Liver (tissue), 9 donors: ENCODE measurements around the gene RPS23. TPM values are rescaled to one million over a fixed set of nuclear protein-coding genes. Genes with fewer than 3 reads are reported as not detected.

Experiments
- DNase-seq: peaks from one replicate; pipeline ENCODE4 v3.0.0-alpha.2; 2017; ENCODE audit warnings: low spot score
- H3K27ac ChIP-seq, 2 donors: one replicate each; pipeline ENCODE4 v1.7.0; 2013; ENCODE audit warnings: inconsistent platforms in 2 of 2, low read length in 2 of 2, control low read depth in 1 of 2, low read depth in 1 of 2, mild to moderate bottlenecking in 1 of 2
- H3K27me3 ChIP-seq, 4 donors: one replicate each; pipeline versions ENCODE4 v1.6.1 to v1.7.0; 2013; ENCODE audit warnings: low read length in 3 of 4, inconsistent platforms in 1 of 4, mild to moderate bottlenecking in 1 of 4, moderate library complexity in 1 of 4; ENCODE audit not compliant: control insufficient read depth in 4 of 4, insufficient read depth in 4 of 4
- H3K36me3 ChIP-seq, 4 donors: one replicate each; pipeline versions ENCODE4 v1.6.1 to v1.7.0; 2013; ENCODE audit warnings: low read length in 3 of 4, mild to moderate bottlenecking in 3 of 4, low read depth in 1 of 4, moderate library complexity in 1 of 4; ENCODE audit not compliant: control insufficient read depth in 4 of 4, insufficient read depth in 3 of 4
- H3K4me1 ChIP-seq, 4 donors: one replicate each; pipeline versions ENCODE4 v1.6.1 to v1.7.0; 2013; ENCODE audit warnings: low read length in 3 of 4, mild to moderate bottlenecking in 3 of 4, moderate library complexity in 1 of 4; ENCODE audit not compliant: control insufficient read depth in 4 of 4, insufficient read depth in 4 of 4
- H3K4me3 ChIP-seq, 3 donors: one replicate each; pipeline versions ENCODE4 v1.6.1 to v1.7.0; 2013; ENCODE audit warnings: low read length in 3 of 3, control low read depth in 1 of 3, low read depth in 1 of 3, mild to moderate bottlenecking in 1 of 3
- H3K9ac ChIP-seq, 2 donors: one replicate each; pipeline ENCODE4 v1.7.0; 2013; ENCODE audit warnings: low read length in 2 of 2, mild to moderate bottlenecking in 2 of 2, moderate library complexity in 2 of 2, control low read depth in 1 of 2, low read depth in 1 of 2
- H3K9me3 ChIP-seq, 4 donors: one replicate each; pipeline versions ENCODE4 v1.6.1 to v1.7.0; 2013; ENCODE audit warnings: low read length in 3 of 4; ENCODE audit not compliant: control insufficient read depth in 4 of 4
- ATF3 ChIP-seq: IDR thresholded peaks from 2 replicates; pipeline ENCODE4 v1.6.1; 2016; ENCODE audit warnings: antibody characterized with exemption
- FOXA2 ChIP-seq: IDR thresholded peaks from 2 replicates; pipeline ENCODE4 v1.6.1; 2016; ENCODE audit warnings: antibody characterized with exemption
- HNF4A ChIP-seq, 2 donors: conservative IDR thresholded peaks; 2 replicates each; pipeline ENCODE4 v1.6.1; 2016; ENCODE audit warnings: antibody characterized with exemption in 2 of 2, mild to moderate bottlenecking in 2 of 2
- MAX ChIP-seq: IDR thresholded peaks from 2 replicates; pipeline ENCODE4 v1.6.1; 2016; ENCODE audit warnings: antibody characterized with exemption
- NR2F2 ChIP-seq: IDR thresholded peaks from 2 replicates; pipeline ENCODE4 v1.6.1; 2016; ENCODE audit warnings: antibody characterized with exemption
- RAD21 ChIP-seq, 2 donors: IDR thresholded peaks; 2 replicates each; pipeline ENCODE4 v1.6.1; 2016; ENCODE audit warnings: antibody characterized with exemption in 2 of 2, mild to moderate bottlenecking in 2 of 2
- SP1 ChIP-seq: IDR thresholded peaks from 2 replicates; pipeline ENCODE4 v1.6.1; 2018; ENCODE audit warnings: antibody characterized with exemption, mild to moderate bottlenecking
- TAF1 ChIP-seq: conservative IDR thresholded peaks from 2 replicates; pipeline ENCODE4 v1.6.1; 2016; ENCODE audit warnings: antibody characterized with exemption, mild to moderate bottlenecking
- YY1 ChIP-seq: IDR thresholded peaks from 2 replicates; pipeline ENCODE4 v1.6.1; 2016; ENCODE audit warnings: antibody characterized with exemption, mild to moderate bottlenecking
- WGBS: extraction: QIAGEN DNeasy Blood & Tissue Kit; methylation state at CpG from one replicate; pipeline ENCODE4 v1.1.7; 2013; 5-methylcytosine and 5-hydroxymethylcytosine counted together
- polyA plus RNA-seq, 2 donors: library from polyadenylated mRNA; stranded (reverse) in 1 of 2; unstranded in 1 of 2; fragments of 200-250 nt in 1 of 2; fragments of >200 nt in 1 of 2; fragmentation: Nextera tagmentation in 1 of 2; extraction: Ambion mirVana in 1 of 2; gene quantifications; one replicate each; pipeline versions ENCODE4 v1.2.1 to v1.2.3, GENCODE V29; 2013 to 2015
- total RNA-seq, 2 donors: library from RNA; depleted of rRNA; stranded (reverse); fragments of >200 nt; gene quantifications; one replicate each; pipeline ENCODE4 v1.2.3, GENCODE V29; 2014
- TF ChIP-seq, protein P1 (sequence below): IDR thresholded peaks from 2 replicates; pipeline ENCODE4 v1.6.1; 2016; ENCODE audit warnings: antibody characterized with exemption, mild to moderate bottlenecking
- TF ChIP-seq, protein P2 (sequence below): IDR thresholded peaks from 2 replicates; pipeline ENCODE4 v1.6.1; 2016; ENCODE audit warnings: antibody characterized with exemption
- TF ChIP-seq, protein P3 (sequence below): fragments of 150-350 bp; IDR thresholded peaks from 2 replicates; pipeline ENCODE4 v1.5.1; 2017; ENCODE audit warnings: improper control_type of control experiment, low read depth, low read length; ENCODE audit not compliant: missing input control
- donor health status: healthy.
- donor health status: healthy.
- donor health status: healthy.
- donor health status: healthy.
- donor health status: healthy.

Gene RPS23
- total and polyA plus RNA-seq, 4 donors: 447 to 1,610 (median 618) TPM

DNA sequence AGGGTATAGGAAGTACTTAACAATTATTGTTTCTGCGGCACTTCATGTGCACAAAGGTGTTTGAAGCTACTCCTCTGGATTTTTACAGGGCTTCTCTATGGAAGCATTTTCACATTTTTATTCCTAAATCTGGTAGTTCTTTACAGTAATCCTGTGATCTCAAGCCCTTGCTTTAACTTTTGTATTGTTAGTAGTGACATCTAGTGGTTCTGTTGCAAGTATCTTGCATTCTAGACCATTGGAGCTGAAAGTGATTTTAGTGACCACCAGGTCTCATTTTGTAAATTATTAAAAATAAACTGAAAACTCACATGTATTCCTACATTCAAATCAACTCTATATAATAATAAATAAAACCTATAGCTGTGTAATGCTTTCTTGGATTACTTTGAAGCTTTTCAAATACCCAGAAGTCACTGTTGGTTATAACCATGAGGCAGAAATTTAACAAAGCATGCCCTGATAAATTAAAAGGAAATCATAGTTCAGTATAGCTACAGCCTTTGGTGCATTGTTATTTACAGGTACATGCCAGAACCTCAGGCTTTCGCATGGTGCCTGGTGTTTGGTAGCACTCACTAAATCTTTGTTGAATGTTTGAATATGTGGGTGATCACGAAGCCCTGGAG lies 18.9 kb downstream of the RPS23 start:
- Histone ChIP-seq H3K27ac (no peak overlapping the region), H3K9ac (no peak overlapping the region)

GRCh38 chr5:82257729-82258128 lies 20.4 kb downstream of the RPS23 start:
- Histone ChIP-seq H3K36me3 (no peaks in the 10 kb centered on the region), H3K9ac (no peak overlapping the region), H3K27ac (no peak overlapping the region), H3K27me3 (no peaks in the 10 kb centered on the region), H3K4me3 (no peak overlapping the region), H3K4me1 (no peaks in the 10 kb centered on the region), H3K9me3 (no peaks in the 10 kb centered on the region)
- no peak for DNase-seq
- 91% methylated on average over 3 of the region's 3 CpGs for WGBS
- TF ChIP-seq NR2F2 (no peak), SP1 (no peak), YY1 (no peak), ATF3 (no peak), HNF4A (conservative IDR thresholded peaks at IDR 0.05) (no peak), TAF1 (no peak), MAX (no peak), FOXA2 (no peak)
- TF ChIP-seq, protein P1, sequence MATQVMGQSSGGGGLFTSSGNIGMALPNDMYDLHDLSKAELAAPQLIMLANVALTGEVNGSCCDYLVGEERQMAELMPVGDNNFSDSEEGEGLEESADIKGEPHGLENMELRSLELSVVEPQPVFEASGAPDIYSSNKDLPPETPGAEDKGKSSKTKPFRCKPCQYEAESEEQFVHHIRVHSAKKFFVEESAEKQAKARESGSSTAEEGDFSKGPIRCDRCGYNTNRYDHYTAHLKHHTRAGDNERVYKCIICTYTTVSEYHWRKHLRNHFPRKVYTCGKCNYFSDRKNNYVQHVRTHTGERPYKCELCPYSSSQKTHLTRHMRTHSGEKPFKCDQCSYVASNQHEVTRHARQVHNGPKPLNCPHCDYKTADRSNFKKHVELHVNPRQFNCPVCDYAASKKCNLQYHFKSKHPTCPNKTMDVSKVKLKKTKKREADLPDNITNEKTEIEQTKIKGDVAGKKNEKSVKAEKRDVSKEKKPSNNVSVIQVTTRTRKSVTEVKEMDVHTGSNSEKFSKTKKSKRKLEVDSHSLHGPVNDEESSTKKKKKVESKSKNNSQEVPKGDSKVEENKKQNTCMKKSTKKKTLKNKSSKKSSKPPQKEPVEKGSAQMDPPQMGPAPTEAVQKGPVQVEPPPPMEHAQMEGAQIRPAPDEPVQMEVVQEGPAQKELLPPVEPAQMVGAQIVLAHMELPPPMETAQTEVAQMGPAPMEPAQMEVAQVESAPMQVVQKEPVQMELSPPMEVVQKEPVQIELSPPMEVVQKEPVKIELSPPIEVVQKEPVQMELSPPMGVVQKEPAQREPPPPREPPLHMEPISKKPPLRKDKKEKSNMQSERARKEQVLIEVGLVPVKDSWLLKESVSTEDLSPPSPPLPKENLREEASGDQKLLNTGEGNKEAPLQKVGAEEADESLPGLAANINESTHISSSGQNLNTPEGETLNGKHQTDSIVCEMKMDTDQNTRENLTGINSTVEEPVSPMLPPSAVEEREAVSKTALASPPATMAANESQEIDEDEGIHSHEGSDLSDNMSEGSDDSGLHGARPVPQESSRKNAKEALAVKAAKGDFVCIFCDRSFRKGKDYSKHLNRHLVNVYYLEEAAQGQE: no peak
- TF ChIP-seq, protein P2, sequence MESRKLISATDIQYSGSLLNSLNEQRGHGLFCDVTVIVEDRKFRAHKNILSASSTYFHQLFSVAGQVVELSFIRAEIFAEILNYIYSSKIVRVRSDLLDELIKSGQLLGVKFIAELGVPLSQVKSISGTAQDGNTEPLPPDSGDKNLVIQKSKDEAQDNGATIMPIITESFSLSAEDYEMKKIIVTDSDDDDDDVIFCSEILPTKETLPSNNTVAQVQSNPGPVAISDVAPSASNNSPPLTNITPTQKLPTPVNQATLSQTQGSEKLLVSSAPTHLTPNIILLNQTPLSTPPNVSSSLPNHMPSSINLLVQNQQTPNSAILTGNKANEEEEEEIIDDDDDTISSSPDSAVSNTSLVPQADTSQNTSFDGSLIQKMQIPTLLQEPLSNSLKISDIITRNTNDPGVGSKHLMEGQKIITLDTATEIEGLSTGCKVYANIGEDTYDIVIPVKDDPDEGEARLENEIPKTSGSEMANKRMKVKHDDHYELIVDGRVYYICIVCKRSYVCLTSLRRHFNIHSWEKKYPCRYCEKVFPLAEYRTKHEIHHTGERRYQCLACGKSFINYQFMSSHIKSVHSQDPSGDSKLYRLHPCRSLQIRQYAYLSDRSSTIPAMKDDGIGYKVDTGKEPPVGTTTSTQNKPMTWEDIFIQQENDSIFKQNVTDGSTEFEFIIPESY: no peak

More for the DNA sequence above, 18.9 kb downstream of the RPS23 start:
- Histone ChIP-seq H3K9me3 (no peaks in the 10 kb centered on the region), H3K4me3 (no peak overlapping the region), H3K27me3 (no peaks in the 10 kb centered on the region), H3K4me1 (no peaks in the 10 kb centered on the region), H3K36me3 (no peaks in the 10 kb centered on the region)
- DNase-seq: no peak
- TF ChIP-seq, protein P3, sequence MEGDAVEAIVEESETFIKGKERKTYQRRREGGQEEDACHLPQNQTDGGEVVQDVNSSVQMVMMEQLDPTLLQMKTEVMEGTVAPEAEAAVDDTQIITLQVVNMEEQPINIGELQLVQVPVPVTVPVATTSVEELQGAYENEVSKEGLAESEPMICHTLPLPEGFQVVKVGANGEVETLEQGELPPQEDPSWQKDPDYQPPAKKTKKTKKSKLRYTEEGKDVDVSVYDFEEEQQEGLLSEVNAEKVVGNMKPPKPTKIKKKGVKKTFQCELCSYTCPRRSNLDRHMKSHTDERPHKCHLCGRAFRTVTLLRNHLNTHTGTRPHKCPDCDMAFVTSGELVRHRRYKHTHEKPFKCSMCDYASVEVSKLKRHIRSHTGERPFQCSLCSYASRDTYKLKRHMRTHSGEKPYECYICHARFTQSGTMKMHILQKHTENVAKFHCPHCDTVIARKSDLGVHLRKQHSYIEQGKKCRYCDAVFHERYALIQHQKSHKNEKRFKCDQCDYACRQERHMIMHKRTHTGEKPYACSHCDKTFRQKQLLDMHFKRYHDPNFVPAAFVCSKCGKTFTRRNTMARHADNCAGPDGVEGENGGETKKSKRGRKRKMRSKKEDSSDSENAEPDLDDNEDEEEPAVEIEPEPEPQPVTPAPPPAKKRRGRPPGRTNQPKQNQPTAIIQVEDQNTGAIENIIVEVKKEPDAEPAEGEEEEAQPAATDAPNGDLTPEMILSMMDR: peak; percentile 18
- TF ChIP-seq NR2F2: no peak
- TF ChIP-seq HNF4A (conservative IDR thresholded peaks at IDR 0.05): no peak
- TF ChIP-seq, protein P1: no peak
- TF ChIP-seq RAD21 (IDR thresholded peaks at IDR 0.05): peak; percentile 54 to 65
- TF ChIP-seq YY1: no peak
- WGBS: 90% methylated on average over 3 of the region's 3 CpGs
